Endothelial cell of hepatic sinusoid (primary cell): ENCODE results near the gene FAM110A.
"Not testable (repeated sequence)": the region's sequence is repeated elsewhere in the genome, so short reads cannot be mapped to it uniquely, and the experiment has no call there.

ENCODE experiments used
- in situ Hi-C: cut with HindIII; loops from 2 replicates; pipeline ENCODE4 v1.10.0; 2017; ENCODE audit warnings: low sequenced_read_pairs

FAM110A gene

GRCh38 chr20:841568-842546 is 8.3 kb downstream of the FAM110A start:
- in situ Hi-C loops: loop anchor here (5.0 kb wide), 1 partner anchor 50 kb away; no protein-coding TSS in a partner anchor

- in situ Hi-C loops: loop anchor here (5.0 kb wide), 1 partner anchor 50 kb away; no protein-coding TSS in a partner anchor
These were observed 9.0 kb downstream of the FAM110A start for GRCh38 chr20:842547-842940.

- in situ Hi-C loops: loop anchor here (5.0 kb wide), 1 partner anchor 48 kb away; no protein-coding TSS in a partner anchor
These were observed 10.4 kb downstream of the FAM110A start for GRCh38 chr20:843912-844311.

DNA sequence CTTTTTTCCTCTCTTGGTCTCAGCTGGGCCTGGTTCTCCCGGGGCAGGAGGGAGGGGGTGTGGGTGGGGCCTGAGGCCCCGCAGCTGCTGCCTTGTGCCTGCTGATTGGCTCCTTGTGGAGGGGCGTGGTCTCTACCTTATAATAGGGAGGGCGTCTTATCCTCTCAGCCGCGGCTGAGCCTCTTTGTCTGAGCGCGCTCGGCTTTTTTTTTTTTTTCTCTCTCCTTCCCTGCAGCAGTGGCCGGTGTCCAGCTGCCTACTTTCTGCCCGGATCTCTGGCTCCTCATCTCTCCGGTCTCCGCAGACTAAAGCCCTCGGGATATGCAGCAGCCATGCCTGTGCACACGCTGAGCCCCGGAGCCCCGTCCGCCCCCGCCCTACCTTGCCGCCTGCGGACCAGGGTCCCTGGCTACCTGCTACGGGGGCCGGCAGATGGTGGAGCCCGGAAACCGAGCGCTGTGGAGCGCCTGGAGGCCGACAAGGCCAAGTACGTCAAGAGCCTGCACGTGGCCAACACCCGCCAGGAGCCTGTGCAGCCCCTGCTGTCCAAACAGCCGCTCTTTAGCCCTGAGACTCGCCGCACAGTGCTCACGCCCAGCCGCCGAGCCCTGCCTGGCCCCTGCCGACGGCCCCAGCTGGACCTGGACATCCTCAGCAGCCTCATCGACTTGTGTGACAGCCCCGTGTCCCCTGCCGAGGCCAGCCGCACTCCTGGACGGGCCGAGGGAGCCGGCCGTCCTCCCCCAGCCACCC is 11.1 kb downstream of the FAM110A start:
- in situ Hi-C loops: loop anchor here (5.0 kb wide), 1 partner anchor 48 kb away; no protein-coding TSS in a partner anchor

DNA sequence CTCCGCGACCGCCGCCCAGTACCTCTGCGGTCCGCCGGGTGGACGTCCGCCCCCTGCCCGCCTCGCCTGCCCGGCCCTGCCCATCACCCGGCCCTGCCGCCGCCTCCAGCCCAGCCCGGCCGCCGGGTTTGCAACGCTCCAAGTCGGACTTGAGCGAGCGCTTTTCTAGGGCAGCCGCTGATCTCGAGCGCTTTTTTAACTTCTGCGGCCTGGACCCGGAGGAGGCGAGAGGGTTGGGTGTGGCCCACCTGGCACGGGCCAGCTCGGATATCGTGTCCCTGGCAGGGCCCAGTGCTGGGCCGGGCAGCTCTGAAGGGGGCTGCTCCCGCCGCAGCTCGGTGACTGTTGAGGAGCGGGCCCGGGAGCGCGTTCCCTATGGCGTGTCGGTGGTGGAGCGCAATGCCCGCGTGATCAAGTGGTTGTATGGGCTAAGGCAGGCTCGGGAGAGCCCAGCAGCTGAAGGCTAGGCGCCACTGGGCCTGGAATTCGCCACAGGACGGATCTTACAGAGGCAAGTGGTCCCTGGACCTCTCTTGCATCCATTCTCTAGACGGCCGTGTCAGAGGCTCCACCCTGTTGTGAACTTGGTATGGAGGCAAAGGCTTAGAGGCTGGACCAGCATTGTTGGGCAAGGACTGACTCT is 11.8 kb downstream of the FAM110A start:
- in situ Hi-C loops: no loop called here

GRCh38 chr20:845941-846893 is 12.7 kb downstream of the FAM110A start:
- in situ Hi-C loops: no loop called here

DNA sequence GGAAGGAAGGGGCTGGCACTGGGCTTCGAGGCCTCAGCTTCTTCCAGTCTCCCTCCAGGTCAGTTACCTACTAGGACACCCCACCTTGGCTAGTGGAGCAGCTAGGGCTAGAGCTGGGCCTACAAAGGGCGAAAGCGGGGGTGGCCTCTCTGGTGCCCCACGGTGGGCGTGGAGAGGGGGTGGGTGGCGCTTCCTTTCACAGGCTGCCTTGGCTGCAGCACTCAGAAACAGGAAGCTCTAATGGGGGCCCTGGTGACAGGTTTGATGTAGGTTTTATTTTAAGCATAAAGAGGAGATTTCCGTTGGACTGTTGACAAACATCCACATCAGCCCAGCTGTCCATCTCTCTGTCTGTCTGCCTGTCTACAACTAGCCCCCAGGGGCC is 13.4 kb downstream of the FAM110A start:
- in situ Hi-C loops: no loop called here

- in situ Hi-C loops: no loop called here
These were observed 14.7 kb downstream of the FAM110A start for GRCh38 chr20:848193-848592.

- in situ Hi-C loops: not testable (repeated sequence)
These were observed 15.2 kb downstream of the FAM110A start for GRCh38 chr20:848731-849130.

DNA sequence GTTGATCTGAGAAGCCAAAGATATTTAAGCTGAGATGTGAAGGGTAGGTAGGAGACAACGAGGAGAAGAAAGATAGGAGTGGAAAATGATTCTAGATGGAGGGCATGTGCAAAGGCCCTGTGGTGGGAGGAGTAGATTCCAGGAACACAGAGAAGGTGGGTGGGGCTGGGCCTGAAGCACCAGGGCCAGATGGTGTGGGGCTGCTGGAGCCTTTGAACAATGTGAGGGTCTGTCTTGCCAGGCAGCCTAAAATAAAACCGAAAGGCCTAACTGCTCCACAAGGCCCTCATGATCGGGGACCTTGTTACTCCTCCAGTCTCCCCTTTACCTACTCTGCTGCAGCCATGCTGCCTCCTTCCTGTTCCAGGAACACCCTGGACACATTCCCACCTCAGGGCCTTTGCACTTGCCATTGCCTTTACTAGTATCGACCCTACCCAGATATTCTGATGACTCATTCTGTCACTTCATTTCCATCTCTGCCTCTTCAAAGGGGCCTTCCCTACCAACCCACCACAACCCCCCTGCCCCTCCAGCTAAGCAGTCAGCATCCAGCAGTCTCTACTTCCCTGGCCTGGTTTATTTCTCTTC is 20.0 kb downstream of the FAM110A start:
- in situ Hi-C loops: no loop called here

DNA sequence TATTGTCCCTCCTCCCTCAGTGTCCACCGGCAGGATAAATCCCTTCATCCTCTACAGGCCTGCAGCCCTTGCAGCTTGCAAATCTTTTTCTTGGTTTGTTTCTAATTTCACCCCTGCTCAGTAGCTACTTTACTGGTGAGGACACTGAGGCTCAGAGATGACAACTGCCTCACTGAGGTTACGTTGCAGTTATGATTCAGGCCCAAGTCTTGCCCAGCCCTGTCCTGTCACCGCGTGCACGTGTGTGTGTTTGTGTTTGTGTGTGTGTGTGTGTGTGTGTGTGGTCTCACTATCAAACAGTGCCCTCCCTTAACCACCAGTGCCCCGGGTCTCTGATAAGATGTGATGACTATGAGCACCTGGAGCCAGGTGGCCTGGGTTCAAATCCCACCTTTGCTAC is 21.1 kb downstream of the FAM110A start:
- in situ Hi-C loops: no loop called here

DNA sequence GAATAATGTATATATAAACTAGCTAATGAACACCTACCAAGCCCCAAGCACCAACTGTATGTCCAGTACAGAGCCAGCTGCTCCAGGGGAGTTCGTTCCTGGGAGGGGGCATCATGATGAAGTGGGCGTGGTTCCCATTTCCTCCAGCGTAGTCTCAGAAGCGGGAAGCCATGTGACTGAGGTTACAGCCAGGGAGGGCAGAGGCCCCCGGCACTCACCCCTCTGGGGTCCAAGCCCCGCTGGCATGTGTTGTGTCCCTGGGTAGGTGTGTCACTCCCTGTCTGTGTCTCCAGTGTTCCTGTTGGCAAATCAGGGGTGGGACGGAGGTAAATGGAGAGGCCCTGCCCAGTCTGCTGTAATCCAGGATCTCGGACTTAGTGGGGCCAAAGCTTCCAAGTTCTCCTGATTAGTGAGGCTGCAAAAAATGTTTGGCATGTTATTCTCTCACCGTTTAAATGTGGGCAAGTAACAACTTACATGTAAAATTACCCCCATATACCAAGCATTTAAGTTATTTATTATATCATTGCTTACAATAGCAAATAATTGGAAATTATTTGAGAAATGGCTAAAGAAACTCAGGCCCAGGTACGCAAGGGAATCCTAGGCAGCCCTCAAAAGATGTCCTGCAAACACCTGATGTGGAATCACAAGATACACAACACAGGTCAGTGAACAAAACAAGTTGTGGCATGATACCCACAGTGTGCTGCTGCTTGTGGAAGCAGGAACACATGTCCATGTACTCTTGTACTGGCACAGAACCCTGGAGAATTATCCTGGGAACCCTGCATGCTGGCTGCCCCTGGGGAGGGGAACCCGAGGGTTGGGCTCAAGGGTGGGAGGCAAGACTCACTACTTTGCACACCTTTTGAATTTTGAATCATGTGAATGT is 22.2 kb downstream of the FAM110A start:
- in situ Hi-C loops: no loop called here

DNA sequence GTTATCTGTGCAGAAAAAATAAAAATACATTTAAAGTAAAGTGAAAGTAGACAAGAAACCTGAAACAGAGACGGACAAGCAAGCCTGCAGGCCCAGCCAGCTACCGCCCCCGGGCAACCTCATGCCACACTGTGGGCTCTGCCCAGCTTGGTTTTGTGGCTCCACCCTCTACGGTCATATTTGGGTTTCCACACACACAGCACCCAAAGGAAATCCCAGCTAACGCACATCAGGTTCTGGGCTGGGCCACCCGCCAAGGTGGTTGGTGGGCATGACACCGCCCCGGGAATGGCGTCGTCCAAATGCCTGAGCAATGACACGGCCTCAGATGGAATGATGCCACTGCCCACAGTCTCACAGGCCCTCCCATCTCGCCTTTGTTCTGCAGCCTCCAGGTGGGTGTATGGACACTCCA is 22.9 kb downstream of the FAM110A start:
- in situ Hi-C loops: no loop called here

GRCh38 chr20:858011-858410 is 24.5 kb downstream of the FAM110A start:
- in situ Hi-C loops: no loop called here

GRCh38 chr20:859751-860231 is 26.3 kb downstream of the FAM110A start:
- in situ Hi-C loops: no loop called here

- in situ Hi-C loops: no loop called here
These were observed 27.4 kb downstream of the FAM110A start for GRCh38 chr20:860891-861290.

DNA sequence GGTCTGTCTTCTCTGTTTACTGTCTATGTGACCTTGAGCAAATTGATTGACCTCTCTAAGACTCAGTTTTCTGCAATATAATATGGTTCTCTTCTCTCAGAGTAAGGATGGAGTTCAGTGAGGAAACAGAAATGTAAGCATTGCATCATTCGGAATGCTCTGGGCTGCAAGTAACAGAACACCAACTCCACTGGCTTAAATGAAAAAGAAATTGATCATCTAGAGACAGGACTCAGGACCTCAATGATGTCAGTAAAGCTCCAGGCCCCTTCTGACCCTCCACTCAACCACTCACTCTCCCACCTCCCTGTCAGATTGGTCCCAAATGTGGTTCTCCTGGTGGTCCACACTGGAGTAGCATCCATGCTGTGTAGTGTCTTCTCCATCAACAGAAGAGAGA is 31.9 kb downstream of the FAM110A start:
- in situ Hi-C loops: no loop called here

GRCh38 chr20:868279-868678 is 34.8 kb downstream of the FAM110A start:
- in situ Hi-C loops: no loop called here
